ENCODE results near the gene PKP2.

PKP2 gene

GRCh38 chr12:32860192-32860591 lies 36.4 kb downstream of the PKP2 start:
- no peak for DNase-seq

DNA sequence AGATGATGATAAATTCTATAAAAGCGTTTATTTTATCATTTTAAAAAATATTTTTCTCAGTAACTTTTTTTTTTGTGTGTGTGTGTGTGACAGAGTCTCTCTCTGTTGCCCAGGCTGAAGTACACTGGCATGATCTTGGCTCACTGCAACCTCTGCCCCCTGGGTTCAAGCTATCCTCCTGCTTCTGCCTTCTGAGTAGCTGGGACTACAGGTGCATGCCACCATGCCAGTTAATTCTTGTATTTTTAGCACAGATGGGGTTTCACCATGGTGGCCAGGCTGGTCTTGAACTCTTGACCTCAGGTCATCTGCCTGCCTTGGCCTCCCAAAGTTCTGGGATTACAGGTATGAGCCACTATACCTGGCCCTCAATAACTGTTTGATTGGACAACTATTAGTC lies 37.2 kb downstream of the PKP2 start:
- no peak for DNase-seq

GRCh38 chr12:32854716-32855115 lies 41.9 kb downstream of the PKP2 start:
- no peak for DNase-seq

GRCh38 chr12:32854097-32854496 lies 42.5 kb downstream of the PKP2 start:
- no peak for DNase-seq

GRCh38 chr12:32847287-32847686 lies 49.3 kb downstream of the PKP2 start:
- DNase-seq: no peak

- no peak for DNase-seq
Measured at GRCh38 chr12:32846053-32846452, 50.5 kb downstream of the PKP2 start.

- no peak for DNase-seq
Measured at GRCh38 chr12:32843528-32844095, 53.0 kb downstream of the PKP2 start.

- no peak for DNase-seq
Measured at GRCh38 chr12:32841061-32841460, 55.5 kb downstream of the PKP2 start.

GRCh38 chr12:32839828-32840227 lies 56.7 kb downstream of the PKP2 start:
- no peak for DNase-seq

GRCh38 chr12:32837974-32838373 lies 58.6 kb downstream of the PKP2 start:
- DNase-seq: no peak

DNA sequence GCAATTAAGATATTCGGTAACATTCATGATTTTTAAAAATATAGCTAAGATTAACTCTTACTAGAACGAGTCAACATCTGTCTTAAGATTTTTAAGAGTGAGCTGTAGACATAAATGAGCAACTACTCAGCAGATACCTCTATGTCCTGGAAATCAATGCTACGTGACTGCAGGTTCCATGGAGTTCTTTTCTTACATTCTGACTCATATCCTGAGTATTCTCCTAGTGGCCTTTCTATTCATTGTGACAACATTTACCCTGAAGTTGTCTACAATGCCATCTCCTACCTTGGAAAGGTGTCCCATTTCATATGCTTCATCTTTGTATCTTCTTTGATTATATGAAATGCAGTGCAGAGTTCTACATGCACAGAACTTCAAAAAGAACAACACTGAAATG lies 59.9 kb downstream of the PKP2 start:
- DNase-seq: no peak

DNA sequence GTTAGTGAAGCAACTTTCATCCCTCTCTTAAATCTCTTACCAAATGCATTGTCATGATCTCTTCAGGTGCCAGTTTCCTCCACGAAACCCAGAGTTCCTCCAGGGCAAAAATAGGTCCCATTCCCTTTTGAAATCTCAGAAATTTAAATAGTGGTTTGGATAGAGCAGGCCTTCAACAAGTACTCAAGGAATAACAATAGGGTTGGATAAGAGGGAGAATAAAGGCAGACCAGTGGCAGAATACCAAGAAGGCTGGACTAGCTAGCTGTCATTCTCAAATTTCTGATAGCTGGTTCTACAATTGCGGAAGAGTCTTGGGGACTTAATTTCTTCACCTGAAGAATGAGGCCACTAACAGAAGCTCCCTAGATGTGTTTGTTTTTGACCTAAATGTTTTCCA lies 62.5 kb downstream of the PKP2 start:
- no peak for DNase-seq

GRCh38 chr12:32828552-32828951 lies 68.0 kb downstream of the PKP2 start:
- DNase-seq: no peak

- DNase-seq: no peak
Measured at GRCh38 chr12:32828120-32828519, 68.5 kb downstream of the PKP2 start.

- no peak for DNase-seq
Measured at GRCh38 chr12:32826807-32827412, 69.7 kb downstream of the PKP2 start.

DNA sequence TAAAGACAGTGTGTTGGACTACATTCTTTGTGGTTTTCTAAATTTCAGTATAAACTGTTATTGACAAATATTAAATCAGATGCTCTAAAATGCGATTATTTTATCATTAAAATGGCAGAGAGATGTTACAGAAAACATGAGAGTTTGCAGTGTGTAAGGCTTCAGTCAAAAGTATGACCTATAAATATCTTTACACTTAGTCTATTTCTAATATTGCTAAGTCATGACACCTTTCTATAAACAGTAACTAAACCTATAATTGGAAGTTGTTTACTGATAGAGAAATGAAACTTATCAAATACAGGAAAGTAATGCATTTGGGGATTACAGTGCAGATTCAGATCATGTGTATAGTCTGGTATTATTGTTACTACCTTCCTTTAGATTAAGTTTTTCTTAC lies 72.0 kb downstream of the PKP2 start:
- no peak for DNase-seq

DNA sequence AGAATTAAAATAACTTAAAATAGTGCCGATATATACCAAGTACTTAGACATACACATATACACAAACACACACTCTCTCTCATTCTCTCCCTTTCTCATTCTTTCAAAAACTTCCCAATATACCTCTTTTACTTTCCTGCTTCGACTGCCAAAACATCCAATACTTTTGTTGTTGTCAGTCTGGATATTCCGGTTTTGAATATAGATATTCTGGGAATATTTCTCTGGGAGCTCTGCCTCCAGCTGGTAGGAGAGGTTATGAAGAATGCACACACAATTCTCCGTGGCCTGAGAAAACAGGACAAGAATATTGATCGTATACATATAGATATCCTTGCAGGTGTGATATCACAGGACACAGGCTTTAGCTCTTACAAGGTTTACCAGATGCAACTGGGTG lies 74.2 kb downstream of the PKP2 start:
- DNase-seq: no peak

DNA sequence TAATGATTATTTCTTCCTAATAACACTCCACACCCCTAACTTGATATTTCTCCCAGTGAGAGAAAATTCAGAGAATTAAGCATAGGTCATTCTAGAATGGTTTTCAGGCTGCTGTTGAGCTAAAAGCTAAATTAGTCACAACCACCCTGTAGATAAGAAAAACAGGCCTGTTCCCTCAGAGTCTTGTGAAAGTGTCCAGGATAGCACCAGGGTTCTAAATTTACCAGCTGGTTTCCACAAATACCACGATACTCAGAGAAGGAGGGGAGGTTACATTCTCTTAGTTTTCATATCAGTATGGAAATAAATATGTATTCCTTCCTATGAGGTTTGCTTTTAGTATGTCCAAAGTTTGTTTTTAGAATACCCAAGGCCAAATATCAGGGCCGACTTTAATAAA lies 74.9 kb downstream of the PKP2 start:
- DNase-seq: no peak

DNA sequence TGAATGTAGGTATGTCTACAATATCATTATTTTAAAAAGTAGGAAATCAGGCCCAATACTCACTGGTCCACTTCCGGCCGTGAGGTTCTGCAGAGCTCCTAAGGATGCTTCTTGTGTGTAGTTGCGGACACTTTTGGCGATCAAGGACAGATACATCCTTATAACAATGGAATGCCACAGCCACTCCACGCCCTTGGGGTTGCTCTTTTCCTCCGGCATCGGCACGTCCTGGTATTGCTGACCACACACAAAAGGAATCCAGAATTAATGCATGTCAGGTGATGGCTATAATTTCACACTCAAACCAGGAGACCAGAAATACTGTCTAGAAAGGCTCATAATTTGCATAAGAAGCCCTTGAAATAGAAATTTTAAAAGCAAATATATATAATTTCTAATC lies 75.3 kb downstream of the PKP2 start:
- DNase-seq: no peak

- no peak for DNase-seq
Measured at GRCh38 chr12:32820376-32820931, 76.1 kb downstream of the PKP2 start.

- no peak for DNase-seq
Measured at GRCh38 chr12:32819424-32819823, 77.2 kb downstream of the PKP2 start.

- no peak for DNase-seq
Measured at GRCh38 chr12:32811686-32812392, 84.7 kb downstream of the PKP2 start.

- no peak for DNase-seq
Measured at GRCh38 chr12:32809846-32810245, 86.7 kb downstream of the PKP2 start.

DNA sequence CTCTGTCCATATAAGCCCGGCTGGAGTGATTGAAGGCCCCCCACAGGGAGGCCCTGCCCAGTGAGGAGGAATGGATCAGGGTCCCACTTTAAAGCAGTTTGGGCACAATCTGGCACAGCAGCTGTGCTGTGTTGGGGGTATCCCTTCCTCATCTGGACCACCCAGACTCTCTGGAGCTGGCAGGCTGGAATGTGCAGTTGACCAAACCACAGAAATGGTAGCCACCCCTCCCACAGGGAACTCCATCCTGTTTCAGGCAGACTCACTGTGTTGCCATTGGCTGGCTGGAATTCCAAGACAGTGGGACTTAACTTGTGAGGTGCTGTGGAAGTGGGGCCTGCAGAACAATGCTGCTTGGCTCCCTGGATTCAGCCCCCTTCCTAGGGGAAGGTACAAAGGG lies 87.4 kb downstream of the PKP2 start:
- DNase-seq: no peak
